Neural cell (in vitro differentiated cells): ENCODE data around the gene APP.

Experiments
- CTCF ChIP-seq: fragments of 450-650 bp; IDR thresholded peaks from 2 replicates; pipeline ENCODE4 v1.5.1; 2014; ENCODE audit warnings: antibody characterized with exemption, mild to moderate bottlenecking, moderate library complexity; ENCODE audit not compliant: poor library complexity, severe bottlenecking
- EZH2 ChIP-seq: fragments of 200-600, 300-800 bp; shearing (Covaris generic), sonication (generic); IDR thresholded peaks from 2 replicates; pipeline ENCODE4 v1.6.1; 2014; ENCODE audit warnings: antibody characterized with exemption, low read length, borderline replicate concordance, mild to moderate bottlenecking; ENCODE audit not compliant: insufficient read depth, poor library complexity, severe bottlenecking
- MXI1 ChIP-seq: fragments of 450-650 bp; conservative IDR thresholded peaks from 2 replicates; pipeline ENCODE4 v1.6.1; 2014; ENCODE audit warnings: antibody characterized with exemption, mild to moderate bottlenecking; ENCODE audit not compliant: poor library complexity, severe bottlenecking
- POLR2AphosphoS5 ChIP-seq: IDR thresholded peaks from 2 replicates; pipeline ENCODE4 v1.6.1; 2012
- TAF1 ChIP-seq: IDR thresholded peaks from 2 replicates; pipeline ENCODE4 v1.6.1; 2012; ENCODE audit warnings: low read depth

DNA sequence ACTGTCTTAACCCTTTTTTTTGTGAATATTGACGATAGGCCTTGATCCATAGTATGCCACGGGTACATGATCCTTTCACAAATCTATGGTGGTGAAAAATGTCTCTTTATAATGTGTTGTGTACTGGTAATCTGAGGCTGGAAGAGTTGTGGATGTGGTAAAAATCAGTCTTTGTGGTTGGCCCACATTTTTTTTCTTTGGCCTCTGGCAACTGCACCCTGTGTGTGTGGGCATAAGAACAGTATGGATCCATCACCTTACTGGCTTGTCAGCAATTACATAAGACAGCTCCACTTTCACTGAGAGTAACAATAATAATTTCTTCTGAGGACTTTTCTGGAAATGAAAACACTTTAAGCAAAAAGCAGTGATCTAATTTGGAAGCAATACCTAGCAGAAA is 334.2 kb downstream of the APP start:
- TF ChIP-seq CTCF (no peak), TAF1 (no peak), MXI1 (no peak), EZH2 (no peak), POLR2AphosphoS5 (no peak)
